PC-3 (cell line): ENCODE data around the gene EN1.

Experiments used
- CTCF ChIP-seq: fragments of 300-600 bp; sonication (generic); conservative IDR thresholded peaks from 2 replicates; pipeline ENCODE4 v1.5.1; 2017; ENCODE audit warnings: antibody characterized with exemption, low read depth, mild to moderate bottlenecking, low read length
- EZH2 ChIP-seq: fragments of 300-600 bp; sonication (generic); IDR thresholded peaks from one replicate; pipeline ENCODE4 v1.6.1; 2017; ENCODE audit warnings: antibody characterized with exemption, mild to moderate bottlenecking, low read length; ENCODE audit not compliant: unreplicated experiment

DNA sequence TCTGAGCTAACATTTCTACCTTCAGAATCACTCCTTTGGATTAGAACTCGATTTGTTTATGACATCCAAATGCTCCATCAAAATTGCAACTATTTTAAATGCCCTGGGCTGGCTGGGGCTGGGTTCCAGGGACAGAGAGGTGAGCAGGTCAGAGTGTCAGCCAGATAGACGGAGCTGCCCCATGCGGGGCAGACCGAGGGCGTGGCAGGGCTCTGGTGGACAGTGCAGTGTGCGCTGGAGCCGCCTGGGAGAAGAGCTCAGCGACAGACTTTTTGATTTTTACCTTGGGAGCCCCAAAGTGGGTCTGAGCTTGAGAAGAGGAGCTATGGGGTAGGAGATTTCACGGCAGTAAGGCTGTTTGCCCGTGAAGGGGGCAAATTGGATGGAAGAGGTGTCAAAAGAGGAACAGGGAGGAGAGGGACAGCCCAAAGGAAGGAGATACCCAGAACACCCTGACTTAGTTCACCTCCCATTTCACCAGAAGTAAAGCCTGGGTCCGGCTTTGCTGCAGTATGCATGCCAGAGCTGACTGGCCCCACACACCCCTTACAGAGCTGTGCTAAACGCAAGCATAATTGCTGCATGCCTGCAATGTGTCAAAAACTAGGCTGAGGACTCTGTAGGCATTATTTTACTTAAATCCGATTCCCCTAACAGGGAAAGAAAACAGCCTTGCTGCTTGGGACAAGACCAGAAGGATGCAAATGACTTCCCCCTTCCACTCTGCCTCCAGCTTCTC is 33.7 kb downstream of the EN1 start:
- TF ChIP-seq CTCF (no peak), EZH2 (no peak)
